NCI-H2227 treated with DMSO at 0.1 percent for 48 hours (cell line): ENCODE data around the gene KLB.
"Not testable (repeated sequence)": the region's sequence is repeated elsewhere in the genome, so short reads cannot be mapped to it uniquely, and the experiment has no call there.

Source experiments
- DNase-seq: peaks from one replicate; lab custom pipeline; 2025; lab: John Stamatoyannopoulos, UW

KLB gene

GRCh38 chr4:39406763-39407583 lies at the start of gene KLB:
TSS of gene KLB (plus strand) at chr4:39406930. CDS start at chr4:39406950, 20 bp downstream.
- no peak for DNase-seq

DNA sequence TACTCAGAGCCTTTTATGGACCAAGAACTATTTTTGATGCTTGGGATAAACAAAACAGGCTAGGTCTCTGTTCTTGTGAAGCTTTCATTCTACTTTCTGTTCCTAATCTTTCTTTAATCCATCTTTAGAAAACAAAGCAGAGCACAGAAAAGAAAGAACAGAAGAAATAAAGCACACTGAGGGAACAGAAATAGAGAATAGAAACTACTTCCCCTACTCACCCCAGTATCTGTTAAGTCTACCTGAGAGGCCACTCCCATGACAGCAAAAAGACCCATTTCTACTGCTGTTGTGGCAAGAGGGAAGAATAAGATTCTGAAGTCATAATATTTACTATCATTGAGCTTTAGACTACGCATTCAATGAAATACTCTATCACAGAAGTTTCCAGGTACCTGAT lies 49.7 kb upstream of the KLB start:
- DNase-seq, result no peak

DNA sequence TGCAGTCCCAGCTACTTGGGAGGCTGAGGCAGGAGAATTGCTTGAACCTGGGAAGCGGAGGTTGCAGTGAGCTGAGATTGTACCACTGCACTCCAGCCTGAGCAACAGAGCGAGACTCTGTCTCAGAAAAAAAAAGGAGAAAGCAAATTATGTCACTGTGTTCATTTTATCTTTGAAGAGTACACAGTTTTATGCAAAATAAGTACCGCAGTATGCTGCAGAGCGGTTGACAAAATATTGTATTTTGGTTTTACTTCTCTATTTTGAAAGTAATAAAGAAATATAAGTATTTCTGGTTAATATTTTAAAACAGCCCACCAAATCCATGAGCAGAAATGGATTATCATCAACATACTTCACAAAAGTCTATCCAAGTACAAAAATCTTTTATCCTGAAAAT lies 46.1 kb upstream of the KLB start:
- not testable (repeated sequence) for DNase-seq

GRCh38 chr4:39362827-39363226 lies 43.9 kb upstream of the KLB start:
- no peak for DNase-seq

DNA sequence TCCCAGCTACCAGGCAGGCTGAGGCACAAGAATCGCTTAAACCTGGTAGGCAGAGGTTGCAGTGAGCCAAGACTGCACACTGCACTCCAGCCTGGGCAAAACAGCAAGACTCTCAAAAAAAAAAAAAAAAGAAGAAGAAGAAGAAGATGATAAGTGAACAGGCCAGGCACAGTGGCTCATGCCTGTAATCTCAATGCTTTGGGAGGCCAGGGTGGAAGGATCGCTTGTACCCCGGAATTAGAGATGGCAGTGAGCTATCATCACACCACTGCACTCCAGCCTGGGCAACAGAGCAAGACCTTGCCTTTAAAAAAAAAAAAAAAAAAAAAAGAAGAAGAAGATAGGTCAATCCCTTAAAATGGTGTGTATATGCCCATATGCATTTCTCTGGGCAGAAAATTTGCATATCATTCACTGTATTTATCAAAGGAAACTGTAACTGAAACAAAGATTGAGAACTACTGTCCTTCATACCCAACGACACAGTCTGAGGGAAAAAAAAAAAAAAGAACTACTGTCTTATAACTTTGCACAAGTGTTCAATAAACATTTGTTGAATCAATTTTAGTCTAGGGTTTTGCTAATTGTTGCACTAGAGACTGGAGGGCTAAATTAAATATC lies 42.8 kb upstream of the KLB start:
- no peak for DNase-seq

GRCh38 chr4:39365360-39365759 lies 41.4 kb upstream of the KLB start:
- no peak for DNase-seq

DNA sequence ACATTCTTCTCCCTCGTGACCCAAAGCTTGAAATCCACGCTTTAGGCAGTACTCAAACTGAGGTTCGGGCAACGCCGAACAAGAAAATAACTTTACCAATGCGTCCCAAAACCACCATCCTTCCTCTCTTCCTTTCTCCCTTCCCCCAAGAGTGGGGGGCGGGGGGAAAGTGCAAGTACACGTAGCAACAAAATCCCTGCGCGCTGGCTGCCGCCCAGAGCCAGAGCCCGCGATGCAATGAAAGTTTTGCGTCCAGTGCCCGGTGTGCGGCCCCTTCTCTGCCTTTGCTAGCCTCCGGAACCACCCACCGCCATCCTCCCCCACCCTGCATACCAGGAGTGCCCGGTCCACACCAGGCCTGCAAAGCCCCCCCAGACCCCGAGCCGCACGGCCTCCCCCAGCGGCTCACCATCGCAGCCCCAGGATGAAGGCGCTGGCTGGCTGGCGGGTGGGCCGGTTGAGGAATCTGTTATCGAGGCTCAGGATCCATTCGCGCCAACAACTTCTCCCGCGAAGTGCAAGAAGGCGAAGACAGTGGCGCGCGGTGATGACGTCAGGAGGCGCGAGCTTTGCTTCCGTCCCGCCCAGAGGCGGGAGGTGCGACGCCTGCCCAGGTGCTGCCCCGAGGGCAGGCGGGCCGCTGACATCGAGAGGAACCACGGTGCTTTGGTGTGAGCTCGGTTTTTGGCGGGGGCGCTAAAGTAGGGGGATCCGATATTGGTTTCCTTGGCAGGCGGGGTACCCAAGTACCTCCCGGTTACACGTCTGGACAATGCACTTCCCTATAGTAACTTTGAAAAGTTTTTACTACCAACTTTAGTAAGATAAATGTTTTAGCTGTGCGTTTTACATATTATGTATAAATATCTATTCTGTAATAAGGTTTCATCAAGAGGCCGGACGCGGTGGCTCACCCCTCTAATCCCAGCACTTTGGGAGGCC lies 40.6 kb upstream of the KLB start, which contains the start of gene RFC1:
RFC1 (minus strand) TSS at position 533 of the 942 bp plus-strand sequence; CDS start at position 412, 121 bp downstream.
- peak; percentile 79 for DNase-seq

- DNase-seq, result no peak
Measured at GRCh38 chr4:39367166-39367565, 39.6 kb upstream of the KLB start.

DNA sequence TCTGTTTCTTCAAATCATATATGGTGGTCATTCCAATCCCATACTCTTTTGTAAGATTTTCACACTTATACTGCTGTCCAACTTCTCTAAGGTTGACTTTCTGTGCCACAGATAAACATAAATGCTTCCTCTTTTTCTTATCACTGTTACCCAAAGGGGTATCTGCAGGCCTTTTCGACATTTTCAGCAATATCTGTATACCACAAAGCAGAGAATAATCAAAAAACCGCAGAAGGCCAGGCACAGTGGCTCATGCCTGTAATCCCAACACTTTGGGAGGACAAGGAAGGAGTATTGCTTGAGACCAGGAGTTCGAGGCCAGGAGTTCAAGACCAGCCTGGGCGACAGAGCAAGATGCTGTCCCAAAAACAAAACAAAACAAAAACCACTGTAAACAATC lies 37.4 kb upstream of the KLB start:
- no peak for DNase-seq

DNA sequence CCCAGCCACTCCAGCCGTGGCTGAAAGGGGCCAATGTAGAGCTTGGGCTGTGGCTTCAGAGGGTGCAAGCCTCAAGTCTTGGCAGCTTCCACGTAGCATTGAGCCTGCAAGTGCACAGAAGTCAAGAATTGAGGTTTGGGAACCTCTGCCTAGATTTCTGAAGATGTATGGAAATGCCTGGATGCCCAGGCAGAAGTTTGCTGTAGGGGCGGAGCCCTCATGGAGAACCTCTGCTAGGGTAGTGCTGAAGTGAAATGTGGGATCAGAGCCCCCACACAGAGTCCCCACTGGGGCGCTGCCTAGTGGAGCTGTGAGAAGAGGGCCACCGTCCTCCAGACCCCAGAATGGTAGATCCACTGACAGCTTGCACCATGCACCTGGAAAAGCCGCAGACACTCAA lies 35.5 kb upstream of the KLB start:
- DNase-seq, result not testable (repeated sequence)

DNA sequence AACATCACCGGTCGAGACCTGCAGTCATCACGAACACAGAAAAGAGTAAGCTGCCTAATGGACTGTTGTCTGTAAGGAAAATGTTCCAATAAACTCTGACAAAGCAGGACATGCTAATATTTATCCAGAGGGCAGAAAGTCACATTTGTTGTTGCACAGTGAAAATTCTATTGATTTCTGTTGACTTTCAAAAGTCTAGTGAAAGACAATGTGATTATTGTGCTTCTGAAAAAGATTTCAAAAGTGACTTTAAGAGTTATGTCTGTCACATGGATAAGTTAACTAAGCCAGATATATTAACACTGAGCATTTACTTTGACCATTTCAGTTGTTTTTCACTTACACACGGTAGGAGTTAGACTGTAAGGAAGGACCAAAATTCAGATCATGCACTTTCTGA lies 31.3 kb upstream of the KLB start:
- DNase-seq, result no peak

DNA sequence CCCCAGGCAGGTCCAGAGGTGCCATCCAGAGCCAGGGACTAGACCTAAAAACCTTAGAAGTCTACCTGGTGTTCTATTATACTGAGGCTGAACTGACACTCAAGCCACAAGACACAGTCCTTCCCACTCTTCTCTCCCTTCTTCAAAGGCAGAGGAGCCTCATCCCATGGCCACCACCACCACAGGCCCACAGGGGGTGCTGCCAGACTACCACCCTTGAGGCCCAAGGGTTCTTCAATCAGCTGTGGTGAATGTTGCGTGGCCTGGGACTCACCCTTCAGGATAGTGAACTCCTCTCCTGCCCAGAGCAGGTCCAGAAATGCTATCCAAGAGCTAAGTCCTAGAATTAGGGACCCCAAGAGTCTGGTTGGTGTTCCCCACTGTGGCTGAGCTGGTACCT lies 23.0 kb upstream of the KLB start:
- DNase-seq, result no peak

DNA sequence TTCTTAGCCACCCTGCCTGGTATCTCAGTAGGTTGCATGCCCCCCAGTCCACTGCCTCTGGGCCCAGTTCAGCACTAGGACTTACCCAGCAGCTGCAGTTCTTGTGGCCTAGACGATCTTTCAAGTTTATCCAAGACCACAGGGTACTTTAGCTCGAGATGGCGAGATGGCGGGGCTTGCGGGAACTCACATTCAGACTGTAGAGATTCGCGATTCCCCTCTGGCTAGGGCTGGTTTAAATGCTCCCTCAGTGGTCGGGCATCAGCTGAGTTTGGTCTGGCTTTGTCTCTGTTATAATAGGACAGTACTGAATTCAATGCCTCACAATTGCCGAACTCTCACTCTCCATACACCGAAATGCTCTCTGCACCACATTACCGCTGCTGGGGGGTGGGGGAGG lies 22.2 kb upstream of the KLB start:
- peak; percentile 60 for DNase-seq

DNA sequence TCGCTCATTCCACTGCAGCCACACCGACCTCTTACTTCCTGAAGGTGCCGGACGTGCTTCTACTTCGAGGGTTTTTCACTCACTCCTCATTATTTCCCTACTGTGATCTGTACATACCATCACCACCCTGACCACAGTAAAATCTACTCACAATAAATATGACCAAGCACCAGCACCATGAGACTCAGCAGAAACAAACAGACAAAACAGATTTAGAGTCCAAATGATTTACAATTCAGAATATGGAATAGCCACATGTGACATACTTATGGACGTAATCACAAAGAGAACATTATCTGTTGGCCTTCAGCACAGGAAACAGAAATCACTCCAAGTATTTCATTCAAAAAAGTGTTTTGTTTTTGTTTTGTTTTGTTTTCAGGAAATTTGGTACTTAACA lies 16.1 kb upstream of the KLB start:
- DNase-seq, result no peak

DNA sequence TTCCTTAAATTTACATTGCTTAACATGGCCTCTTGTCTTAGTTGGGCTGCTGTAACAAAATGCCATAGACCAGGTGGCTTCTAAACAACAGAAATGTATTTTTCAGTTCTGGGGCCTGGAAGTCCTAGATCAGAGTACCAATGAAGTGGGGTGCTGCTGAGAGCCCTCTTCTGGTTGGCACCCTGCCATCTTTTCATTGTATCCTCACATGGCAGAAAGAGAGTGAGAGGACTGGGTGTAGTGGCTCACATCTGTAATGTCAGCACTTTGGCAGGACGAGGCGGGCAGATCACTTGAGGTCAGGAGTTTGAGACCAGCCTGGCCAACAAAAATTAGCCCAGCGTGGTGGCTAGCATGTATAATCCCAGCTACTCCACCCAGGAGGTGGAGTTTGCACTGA lies 12.0 kb upstream of the KLB start:
- DNase-seq, result no peak

DNA sequence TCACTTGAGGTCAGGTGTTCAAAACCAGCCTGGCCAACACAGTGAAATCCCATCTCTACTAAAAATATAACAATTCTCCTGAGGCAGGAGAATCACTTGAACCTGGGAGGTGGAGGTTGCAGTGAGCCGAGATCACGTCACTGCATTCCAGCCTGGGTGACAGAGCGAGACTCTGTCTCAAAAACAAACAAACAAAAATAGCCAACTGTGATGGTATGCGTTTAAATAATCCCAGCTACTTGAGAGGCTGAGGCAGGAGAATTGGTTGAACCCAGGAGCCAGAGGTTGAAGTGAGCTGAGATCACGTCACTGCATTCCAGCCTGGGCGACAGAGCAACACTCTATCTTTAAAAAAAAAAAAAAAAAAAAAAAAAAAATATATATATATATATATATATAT lies 5.1 kb upstream of the KLB start:
- DNase-seq, result not testable (repeated sequence)

- DNase-seq, result no peak
Measured at GRCh38 chr4:39407584-39407885, 805 bp downstream of the KLB start.

GRCh38 chr4:39410415-39410814 lies 3.7 kb downstream of the KLB start:
- no peak for DNase-seq

DNA sequence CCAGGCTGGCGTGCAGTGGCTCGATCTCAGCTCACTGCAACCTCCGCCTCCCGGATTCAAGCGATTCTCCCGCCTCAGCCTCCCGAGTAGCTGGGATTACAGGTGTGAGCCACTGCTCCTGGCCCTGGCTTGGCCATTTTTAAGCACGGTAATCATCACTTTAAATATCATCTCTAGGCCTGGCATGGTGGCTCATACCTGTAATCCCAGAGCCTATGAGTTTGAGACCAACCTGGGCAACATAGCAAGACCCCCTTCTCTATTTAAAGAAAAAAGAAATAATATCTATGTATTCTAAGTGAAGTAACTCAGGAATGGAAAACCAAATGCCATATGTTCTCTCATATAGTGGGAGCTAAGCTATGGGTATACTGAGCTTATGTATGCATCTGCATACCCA lies 4.8 kb downstream of the KLB start:
- DNase-seq, result not testable (repeated sequence)

DNA sequence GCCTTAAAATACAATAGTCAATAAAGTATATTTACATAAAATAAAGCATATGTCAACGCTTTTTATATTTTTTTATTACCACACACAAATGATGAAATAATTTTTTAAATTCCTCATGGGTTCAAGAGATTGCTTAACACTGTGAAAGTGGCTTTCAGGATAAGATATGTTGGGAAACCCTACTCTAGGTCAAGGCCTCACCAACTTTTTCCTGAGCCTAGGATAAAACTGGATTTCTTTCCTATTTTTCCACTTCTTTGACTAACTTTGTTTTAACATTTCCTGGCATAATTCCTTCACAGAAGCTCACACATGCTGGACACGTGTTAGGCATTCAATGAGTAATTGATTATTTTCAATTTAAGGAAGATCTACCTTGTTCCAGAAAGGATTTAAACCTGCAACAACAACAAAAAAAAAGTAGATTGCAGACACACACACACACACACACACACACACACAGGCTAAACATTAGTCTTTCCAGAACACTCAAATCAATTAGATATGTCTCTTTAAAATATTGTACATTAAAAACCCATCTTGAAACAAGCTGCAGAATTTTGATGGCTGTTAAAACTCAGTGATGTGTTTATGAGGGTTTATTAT lies 9.1 kb downstream of the KLB start:
- no peak for DNase-seq

DNA sequence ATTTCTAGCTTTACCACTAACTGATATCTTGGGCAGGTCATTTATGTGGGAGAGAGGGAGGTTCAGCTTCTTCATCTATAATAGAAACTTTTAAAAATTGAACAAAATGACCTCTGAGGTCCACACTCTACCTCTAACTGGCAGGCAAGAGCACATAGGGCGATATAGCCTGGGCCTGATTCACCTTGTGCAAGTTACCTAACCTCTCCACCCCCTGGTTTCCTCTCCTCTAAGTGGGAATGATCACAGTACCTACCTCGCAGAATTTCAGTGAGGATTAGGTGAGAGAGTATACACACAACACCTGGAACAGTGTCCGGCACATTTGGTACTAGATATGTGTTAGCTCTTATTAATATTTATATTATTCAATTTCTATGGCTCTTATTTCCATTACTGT lies 15.5 kb downstream of the KLB start:
- no peak for DNase-seq

DNA sequence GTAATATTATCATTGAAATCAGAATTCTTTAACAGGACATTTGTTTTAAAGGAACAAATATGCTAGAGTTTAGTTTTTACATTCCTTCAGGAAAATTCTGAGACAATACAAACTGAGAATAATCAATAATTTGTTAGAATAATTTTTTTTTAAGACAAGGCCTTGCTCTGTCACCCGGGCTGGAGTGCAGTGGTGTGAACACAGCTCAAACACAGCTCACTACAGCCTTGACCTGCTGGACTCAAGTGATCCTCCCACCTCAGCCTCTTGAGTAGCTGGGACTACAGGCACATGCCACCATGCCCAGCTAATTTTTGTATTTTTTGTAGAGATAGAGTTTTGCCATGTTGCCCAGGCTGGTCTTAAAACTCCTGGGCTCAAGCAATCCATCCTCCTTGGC lies 18.6 kb downstream of the KLB start:
- not testable (repeated sequence) for DNase-seq
